ENCODE data around the gene CFAP221.

- TF ChIP-seq REST (IDR thresholded peaks at IDR 0.05; ENCODE audit: insufficient read depth in 1 of 2, low read depth in 2 of 2, low read length in 2 of 2) (no peak), SIN3A (IDR thresholded peaks at IDR 0.05; ENCODE audit: borderline replicate concordance, insufficient read depth, low read length) (no peak)
Observed at GRCh38 chr2:119513832-119514231, 30.4 kb upstream of the CFAP221 start.

All from PFSK-1 (cell line).